GM12874 (cell line): ENCODE results near the gene GLYR1.

Experiments used
- TF ChIP-seq, protein P1 (sequence below): IDR thresholded peaks from 2 replicates; pipeline ENCODE4 v1.5.1; 2011; ENCODE audit warnings: low read depth, mild to moderate bottlenecking, control low read depth, low read length, moderate library complexity; ENCODE audit not compliant: insufficient read depth

Gene GLYR1

DNA sequence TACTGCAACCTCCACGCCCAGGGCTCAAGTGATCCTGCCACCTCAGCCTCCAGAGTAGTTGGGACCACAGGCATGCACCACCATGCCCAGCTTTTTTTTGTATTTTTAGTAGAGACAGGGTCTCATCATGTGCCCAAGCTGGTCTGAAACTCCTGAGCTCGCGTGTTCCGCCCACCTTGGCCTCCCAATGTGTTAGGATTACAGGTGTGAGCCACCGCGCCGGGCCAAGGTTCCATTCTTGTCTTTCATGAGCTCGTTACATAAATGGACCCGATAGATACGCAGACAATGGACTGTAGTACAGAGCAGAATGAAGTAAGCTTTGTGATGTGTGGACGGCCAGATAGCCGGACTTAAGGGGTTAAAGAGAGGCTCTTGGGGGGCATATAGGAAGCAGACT, 19.5 kb upstream of the GLYR1 start:
- TF ChIP-seq, protein P1, sequence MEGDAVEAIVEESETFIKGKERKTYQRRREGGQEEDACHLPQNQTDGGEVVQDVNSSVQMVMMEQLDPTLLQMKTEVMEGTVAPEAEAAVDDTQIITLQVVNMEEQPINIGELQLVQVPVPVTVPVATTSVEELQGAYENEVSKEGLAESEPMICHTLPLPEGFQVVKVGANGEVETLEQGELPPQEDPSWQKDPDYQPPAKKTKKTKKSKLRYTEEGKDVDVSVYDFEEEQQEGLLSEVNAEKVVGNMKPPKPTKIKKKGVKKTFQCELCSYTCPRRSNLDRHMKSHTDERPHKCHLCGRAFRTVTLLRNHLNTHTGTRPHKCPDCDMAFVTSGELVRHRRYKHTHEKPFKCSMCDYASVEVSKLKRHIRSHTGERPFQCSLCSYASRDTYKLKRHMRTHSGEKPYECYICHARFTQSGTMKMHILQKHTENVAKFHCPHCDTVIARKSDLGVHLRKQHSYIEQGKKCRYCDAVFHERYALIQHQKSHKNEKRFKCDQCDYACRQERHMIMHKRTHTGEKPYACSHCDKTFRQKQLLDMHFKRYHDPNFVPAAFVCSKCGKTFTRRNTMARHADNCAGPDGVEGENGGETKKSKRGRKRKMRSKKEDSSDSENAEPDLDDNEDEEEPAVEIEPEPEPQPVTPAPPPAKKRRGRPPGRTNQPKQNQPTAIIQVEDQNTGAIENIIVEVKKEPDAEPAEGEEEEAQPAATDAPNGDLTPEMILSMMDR = no peak

DNA sequence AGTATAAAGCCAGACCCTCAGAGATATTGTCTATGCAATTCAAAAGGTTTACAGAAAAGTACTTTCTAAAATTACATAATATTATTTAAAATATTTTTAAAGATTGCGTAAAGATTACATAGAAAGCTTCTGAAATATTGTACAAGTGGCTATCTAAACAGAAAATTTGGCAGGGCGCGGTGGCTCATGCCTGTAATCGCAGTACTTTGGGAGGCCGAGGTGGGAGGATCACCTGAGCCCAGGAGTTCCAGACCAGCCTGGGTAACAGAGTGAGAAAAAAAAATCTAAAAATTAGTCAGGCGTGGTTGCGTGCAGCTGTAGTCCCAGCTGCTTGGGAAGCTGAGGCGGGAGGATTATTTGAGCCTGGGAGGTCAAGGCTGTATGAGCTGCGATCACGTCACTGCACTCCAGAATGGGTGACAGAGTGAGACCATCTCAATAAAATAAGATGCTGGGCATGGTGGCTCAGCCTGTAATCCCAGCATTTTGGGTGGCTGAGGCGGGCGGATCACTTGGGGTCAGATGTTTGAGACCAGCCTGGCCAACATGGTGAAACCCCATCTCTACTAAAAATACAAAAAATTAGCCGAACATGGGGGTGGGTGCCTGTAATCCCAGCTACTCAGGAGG, 18.3 kb upstream of the GLYR1 start:
- TF ChIP-seq, protein P1 = no peak

DNA sequence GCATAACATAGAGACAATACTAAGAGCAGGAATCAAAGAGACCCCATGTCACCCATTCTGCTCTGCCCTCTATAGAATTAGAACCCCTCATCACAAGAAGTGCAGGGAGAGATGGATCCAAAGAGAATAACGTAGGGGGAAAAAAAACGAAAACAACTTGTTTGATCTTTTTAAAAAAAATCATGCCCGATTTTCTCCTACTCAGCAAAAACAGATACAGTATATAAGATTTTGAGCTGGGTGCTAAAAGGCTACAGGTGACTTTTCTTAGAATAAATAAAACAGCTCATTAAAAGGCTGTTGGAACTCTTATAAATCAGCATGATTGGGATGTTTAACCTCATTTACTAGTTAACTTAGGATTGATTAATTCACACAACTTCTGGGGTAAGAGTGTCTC, 17.6 kb upstream of the GLYR1 start:
- TF ChIP-seq, protein P1 = no peak

DNA sequence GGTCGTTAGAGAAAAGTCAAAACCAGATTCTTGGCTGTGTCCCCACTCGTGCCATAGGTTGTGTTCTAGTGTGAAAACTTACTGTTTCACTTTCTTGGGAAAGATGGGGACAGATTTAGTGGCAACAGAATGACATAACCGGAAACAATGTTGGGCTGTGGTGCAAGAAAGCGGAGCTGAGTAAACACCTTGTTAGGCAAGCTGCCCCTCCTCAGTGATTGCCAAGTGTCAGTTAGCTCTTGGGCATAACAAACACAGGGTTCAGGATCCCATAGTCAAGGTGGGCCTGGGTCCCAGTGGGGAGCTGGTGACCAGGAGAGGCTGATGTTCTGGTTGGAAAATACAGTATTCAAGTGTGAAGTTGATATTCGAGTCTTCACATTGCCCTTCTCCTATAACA, 15.6 kb upstream of the GLYR1 start:
- TF ChIP-seq, protein P1 = no peak

- TF ChIP-seq, protein P1 = no peak
Measured at GRCh38 chr16:4860727-4861342, 13.7 kb upstream of the GLYR1 start.

- TF ChIP-seq, protein P1 = no peak
Measured at GRCh38 chr16:4859900-4860255, 12.8 kb upstream of the GLYR1 start.

GRCh38 chr16:4859190-4859899, 12.3 kb upstream of the GLYR1 start:
- TF ChIP-seq, protein P1 = no peak
